ELR (cell line): ENCODE measurements around the gene CREG2.
"Not testable (repeated sequence)": the region's sequence is repeated elsewhere in the genome, so short reads cannot be mapped to it uniquely, and the experiment has no call there.

ENCODE experiments used
- DNase-seq: peaks from one replicate; pipeline ENCODE4 v3.0.0-alpha.2; 2015; ENCODE audit warnings: low read depth

CREG2 gene

GRCh38 chr2:101344137-101344536, 43.2 kb downstream of the CREG2 start:
- DNase-seq, result no peak

GRCh38 chr2:101342625-101343008, 44.7 kb downstream of the CREG2 start:
- DNase-seq, result no peak

- DNase-seq, result peak; percentile 85
These were observed 45.2 kb downstream of the CREG2 start for GRCh38 chr2:101341901-101342624.

- no peak for DNase-seq
These were observed 45.9 kb downstream of the CREG2 start for GRCh38 chr2:101341421-101341820.

GRCh38 chr2:101340141-101340551, 47.2 kb downstream of the CREG2 start:
- peak; percentile 26 for DNase-seq

- DNase-seq, result no peak
These were observed 47.9 kb downstream of the CREG2 start for GRCh38 chr2:101339266-101339880.

- peak; percentile 73 for DNase-seq
These were observed 49.4 kb downstream of the CREG2 start for GRCh38 chr2:101337877-101338276.

- no peak for DNase-seq
These were observed 54.2 kb downstream of the CREG2 start for GRCh38 chr2:101332885-101333766.

- DNase-seq, result no peak
These were observed 56.1 kb downstream of the CREG2 start for GRCh38 chr2:101331202-101331601.

GRCh38 chr2:101330253-101330933, 56.9 kb downstream of the CREG2 start:
- DNase-seq, result peak; percentile 44

GRCh38 chr2:101329026-101329425, 58.3 kb downstream of the CREG2 start:
- DNase-seq, result no peak

- DNase-seq, result peak; percentile 90
These were observed 58.8 kb downstream of the CREG2 start for GRCh38 chr2:101328474-101329007.

- no peak for DNase-seq
These were observed 59.4 kb downstream of the CREG2 start for GRCh38 chr2:101327863-101328394.

GRCh38 chr2:101325425-101325824, 61.9 kb downstream of the CREG2 start:
- no peak for DNase-seq

GRCh38 chr2:101316568-101316967, 70.7 kb downstream of the CREG2 start:
- DNase-seq, result not testable (repeated sequence)

- DNase-seq, result no peak
These were observed 75.6 kb downstream of the CREG2 start for GRCh38 chr2:101311696-101312017.

GRCh38 chr2:101310834-101311695, 76.2 kb downstream of the CREG2 start:
- DNase-seq, result peak; percentile 46

GRCh38 chr2:101310090-101310833, 77.0 kb downstream of the CREG2 start:
- DNase-seq, result no peak

GRCh38 chr2:101308432-101309210, 78.7 kb downstream of the CREG2 start, which contains the start of gene RNF149:
Gene RNF149 (minus strand): TSS chr2:101308701. CDS start chr2:101308588, 113 bp downstream.
- peak; percentile 92 for DNase-seq
